Loucy (cell line): ENCODE data around the gene TM2D1.

ENCODE experiments used
- EZH2phosphoT487 ChIP-seq: fragments of 200-600 bp; IDR thresholded peaks from 2 replicates; pipeline ENCODE4 v1.6.1; 2018; ENCODE audit warnings: antibody characterized with exemption, mild to moderate bottlenecking, moderate library complexity, borderline replicate concordance
- TF ChIP-seq, protein P1 (sequence below): fragments of 200-600 bp; sonication (generic); conservative IDR thresholded peaks from 2 replicates; pipeline ENCODE4 v1.5.1; 2014; ENCODE audit warnings: mild to moderate bottlenecking, antibody characterized with exemption, low read length

DNA sequence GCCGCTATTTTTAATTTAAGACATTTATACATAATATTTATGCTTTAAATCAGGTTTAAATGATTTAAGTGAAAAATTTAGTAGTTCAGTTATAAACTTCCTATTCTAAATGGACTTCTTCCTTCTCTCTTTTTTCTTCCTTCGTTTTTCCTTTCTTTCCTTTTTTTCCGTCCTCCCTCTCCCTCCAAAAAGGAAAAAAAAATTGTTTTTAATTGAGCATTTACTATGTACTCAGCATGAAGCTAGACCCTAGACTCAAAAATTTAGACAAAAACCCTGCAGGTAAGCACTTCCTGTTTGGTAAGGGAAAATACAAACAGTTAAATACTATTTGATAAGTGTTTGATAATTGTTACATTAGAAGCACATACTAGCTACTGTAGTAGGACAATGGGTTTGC lies 2.6 kb upstream of the TM2D1 start:
- TF ChIP-seq, protein P1, sequence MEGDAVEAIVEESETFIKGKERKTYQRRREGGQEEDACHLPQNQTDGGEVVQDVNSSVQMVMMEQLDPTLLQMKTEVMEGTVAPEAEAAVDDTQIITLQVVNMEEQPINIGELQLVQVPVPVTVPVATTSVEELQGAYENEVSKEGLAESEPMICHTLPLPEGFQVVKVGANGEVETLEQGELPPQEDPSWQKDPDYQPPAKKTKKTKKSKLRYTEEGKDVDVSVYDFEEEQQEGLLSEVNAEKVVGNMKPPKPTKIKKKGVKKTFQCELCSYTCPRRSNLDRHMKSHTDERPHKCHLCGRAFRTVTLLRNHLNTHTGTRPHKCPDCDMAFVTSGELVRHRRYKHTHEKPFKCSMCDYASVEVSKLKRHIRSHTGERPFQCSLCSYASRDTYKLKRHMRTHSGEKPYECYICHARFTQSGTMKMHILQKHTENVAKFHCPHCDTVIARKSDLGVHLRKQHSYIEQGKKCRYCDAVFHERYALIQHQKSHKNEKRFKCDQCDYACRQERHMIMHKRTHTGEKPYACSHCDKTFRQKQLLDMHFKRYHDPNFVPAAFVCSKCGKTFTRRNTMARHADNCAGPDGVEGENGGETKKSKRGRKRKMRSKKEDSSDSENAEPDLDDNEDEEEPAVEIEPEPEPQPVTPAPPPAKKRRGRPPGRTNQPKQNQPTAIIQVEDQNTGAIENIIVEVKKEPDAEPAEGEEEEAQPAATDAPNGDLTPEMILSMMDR, result no peak
- TF ChIP-seq EZH2phosphoT487, result no peak
